Calu3 (cell line): ENCODE measurements around the gene HDLBP. TPM values are rescaled to one million over a fixed set of nuclear protein-coding genes. Genes with fewer than 3 reads are reported as not detected.

ENCODE experiments used
- BruUV-seq: library from RNA; stranded (reverse); fragments of 400-500 nt; replicated peaks from 2 replicates; lab custom pipeline; 2021; lab: Mats Ljungman, UMichigan
- CTCF ChIA-PET: fragments of 300-600 bp; sonication (Branson Sonifier 250); formaldehyde crosslinking; loops from one replicate; lab custom pipeline; 2022; ENCODE audit warnings: antibody characterized with exemption; lab: Charles Lee
- DNase-seq: peaks from one replicate; pipeline ENCODE4 v3.0.0; 2022
- H3K27ac Mint-ChIP-seq: one replicate; pipeline ENCODE4 v1.8.0; 2022; ENCODE audit warnings: mixed read lengths; ENCODE audit not compliant: unreplicated experiment
- H3K27me3 Mint-ChIP-seq: one replicate; pipeline ENCODE4 v1.8.0; 2022; ENCODE audit warnings: mixed read lengths; ENCODE audit not compliant: unreplicated experiment
- H3K36me3 Mint-ChIP-seq: one replicate; pipeline ENCODE4 v1.8.0; 2022; ENCODE audit warnings: mild to moderate bottlenecking, moderate library complexity, mixed read lengths; ENCODE audit not compliant: insufficient read depth, unreplicated experiment
- H3K4me1 Mint-ChIP-seq: one replicate; pipeline ENCODE4 v1.8.0; 2022; ENCODE audit warnings: mild to moderate bottlenecking, low read depth, mixed read lengths; ENCODE audit not compliant: unreplicated experiment
- H3K4me3 Mint-ChIP-seq: one replicate; pipeline ENCODE4 v1.8.0; 2022; ENCODE audit warnings: mild to moderate bottlenecking, low read depth, moderate library complexity, mixed read lengths; ENCODE audit not compliant: unreplicated experiment
- H3K9me3 Mint-ChIP-seq: one replicate; pipeline ENCODE4 v1.8.0; 2022; ENCODE audit warnings: low read depth, mixed read lengths; ENCODE audit not compliant: unreplicated experiment
- CTCF ChIP-seq: fragments of 200-600 bp; IDR thresholded peaks from one replicate; pipeline ENCODE4 v1.8.0; 2022; ENCODE audit warnings: antibody characterized with exemption; ENCODE audit not compliant: unreplicated experiment
- intact Hi-C: fragments of 100-400 bp; cut with micrococcal nuclease; formaldehyde crosslinking; loops from one replicate; pipeline ENCODE4 v1.10.0; 2022; ENCODE audit not compliant: unreplicated experiment
- total RNA-seq: library from RNA; stranded (reverse); gene quantifications from 2 replicates; pipeline ENCODE4 v1.2.3, GENCODE V29; 2022

Gene HDLBP
- total RNA-seq, 1 experiment from 2014 or later: 493 TPM

GRCh38 chr2:241183221-241183620 is 132.3 kb downstream of the HDLBP start:
- no TSS peak for BruUV-seq
- no peak for DNase-seq
- peaks cover 17% of the 10 kb centered on the region for H3K27me3 Mint-ChIP-seq
- no peaks in the 10 kb centered on the region for H3K9me3 Mint-ChIP-seq
- H3K27ac Mint-ChIP-seq: no peak overlapping the region
- H3K4me1 Mint-ChIP-seq: no peaks in the 10 kb centered on the region
- intact Hi-C loops: no loop called here
- H3K36me3 Mint-ChIP-seq: peaks cover 21% of the 10 kb centered on the region
- no peak overlapping the region for H3K4me3 Mint-ChIP-seq
- CTCF ChIA-PET: no interaction called here
- no peak for TF ChIP-seq CTCF

GRCh38 chr2:241182531-241183133 is 132.8 kb downstream of the HDLBP start:
- peaks cover 11% of the 10 kb centered on the region for H3K27me3 Mint-ChIP-seq
- no peak for TF ChIP-seq CTCF
- CTCF ChIA-PET: no interaction called here
- H3K9me3 Mint-ChIP-seq: no peaks in the 10 kb centered on the region
- DNase-seq: no peak
- BruUV-seq: no TSS peak
- peaks cover 21% of the 10 kb centered on the region for H3K36me3 Mint-ChIP-seq
- H3K4me3 Mint-ChIP-seq: no peak overlapping the region
- H3K27ac Mint-ChIP-seq: no peak overlapping the region
- H3K4me1 Mint-ChIP-seq: no peaks in the 10 kb centered on the region
- intact Hi-C loops: no loop called here

- no peak for TF ChIP-seq CTCF
- intact Hi-C loops: no loop called here
- Mint-ChIP-seq H3K9me3 (no peaks in the 10 kb centered on the region), H3K27ac (no peak overlapping the region), H3K27me3 (peaks cover 6% of the 10 kb centered on the region), H3K4me1 (no peaks in the 10 kb centered on the region), H3K36me3 (peaks cover 21% of the 10 kb centered on the region), H3K4me3 (no peak overlapping the region)
- no TSS peak for BruUV-seq
- no peak for DNase-seq
- CTCF ChIA-PET: interaction anchor here (0.7 kb wide), 1 partner anchor 57 kb away, joined by 3 read pairs; no protein-coding TSS in a partner anchor
These were observed 133.3 kb downstream of the HDLBP start for GRCh38 chr2:241182126-241182525.

GRCh38 chr2:241180495-241180894 is 135.0 kb downstream of the HDLBP start:
- Mint-ChIP-seq H3K4me1 (no peaks in the 10 kb centered on the region), H3K36me3 (peaks cover 21% of the 10 kb centered on the region), H3K27me3 (no peaks in the 10 kb centered on the region), H3K4me3 (no peak overlapping the region), H3K9me3 (no peaks in the 10 kb centered on the region), H3K27ac (no peak overlapping the region)
- no peak for TF ChIP-seq CTCF
- no TSS peak for BruUV-seq
- intact Hi-C loops: no loop called here
- CTCF ChIA-PET: interaction anchor here (0.7 kb wide), 1 partner anchor 435 kb away, joined by 4 read pairs; no protein-coding TSS in a partner anchor
- no peak for DNase-seq
